Loucy (cell line): Measurements from ENCODE around the gene TMEM258.

ENCODE experiments used
- EZH2phosphoT487 ChIP-seq: fragments of 200-600 bp; IDR thresholded peaks from 2 replicates; pipeline ENCODE4 v1.6.1; 2018; ENCODE audit warnings: antibody characterized with exemption, mild to moderate bottlenecking, moderate library complexity, borderline replicate concordance
- TF ChIP-seq, protein P1 (sequence below): fragments of 200-600 bp; sonication (generic); conservative IDR thresholded peaks from 2 replicates; pipeline ENCODE4 v1.5.1; 2014; ENCODE audit warnings: mild to moderate bottlenecking, antibody characterized with exemption, low read length

DNA sequence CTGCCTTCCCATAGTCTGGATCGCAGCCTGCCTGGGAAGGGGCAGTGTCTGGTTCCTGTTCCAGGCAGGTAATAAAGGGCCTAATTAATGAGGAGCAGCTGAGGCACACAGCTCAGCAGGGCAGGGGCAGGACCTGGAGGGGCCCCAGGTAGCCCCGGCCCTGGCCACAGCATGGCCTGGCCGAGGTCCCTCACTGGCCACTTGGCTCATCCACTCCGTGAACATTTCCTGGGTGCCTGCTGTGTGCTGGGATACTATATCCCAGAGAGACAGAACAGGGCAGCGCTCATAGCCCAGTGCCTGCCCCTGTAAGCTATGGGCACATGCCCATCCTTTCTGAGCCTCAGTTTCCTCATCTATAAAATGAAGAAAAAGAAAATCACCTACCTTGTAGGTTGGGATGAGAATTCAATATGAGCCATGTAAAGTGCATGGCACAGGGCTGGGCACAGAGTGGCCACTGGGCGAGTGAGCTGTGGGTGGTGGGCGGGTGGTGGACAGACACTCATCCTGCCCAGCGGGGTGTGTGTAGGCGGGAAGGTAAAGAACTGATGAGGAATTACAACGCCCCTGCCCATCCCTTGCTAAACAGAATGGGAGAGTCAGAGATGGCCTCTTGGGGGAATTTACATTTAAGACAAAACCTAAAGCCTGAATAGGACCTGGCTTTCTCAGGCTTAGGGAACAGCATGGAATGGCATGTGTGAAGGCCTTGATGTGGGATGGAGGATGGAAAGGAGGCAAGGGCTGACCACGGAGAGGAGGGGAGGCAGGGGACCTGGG is 30.8 kb downstream of the TMEM258 start:
- TF ChIP-seq, protein P1, sequence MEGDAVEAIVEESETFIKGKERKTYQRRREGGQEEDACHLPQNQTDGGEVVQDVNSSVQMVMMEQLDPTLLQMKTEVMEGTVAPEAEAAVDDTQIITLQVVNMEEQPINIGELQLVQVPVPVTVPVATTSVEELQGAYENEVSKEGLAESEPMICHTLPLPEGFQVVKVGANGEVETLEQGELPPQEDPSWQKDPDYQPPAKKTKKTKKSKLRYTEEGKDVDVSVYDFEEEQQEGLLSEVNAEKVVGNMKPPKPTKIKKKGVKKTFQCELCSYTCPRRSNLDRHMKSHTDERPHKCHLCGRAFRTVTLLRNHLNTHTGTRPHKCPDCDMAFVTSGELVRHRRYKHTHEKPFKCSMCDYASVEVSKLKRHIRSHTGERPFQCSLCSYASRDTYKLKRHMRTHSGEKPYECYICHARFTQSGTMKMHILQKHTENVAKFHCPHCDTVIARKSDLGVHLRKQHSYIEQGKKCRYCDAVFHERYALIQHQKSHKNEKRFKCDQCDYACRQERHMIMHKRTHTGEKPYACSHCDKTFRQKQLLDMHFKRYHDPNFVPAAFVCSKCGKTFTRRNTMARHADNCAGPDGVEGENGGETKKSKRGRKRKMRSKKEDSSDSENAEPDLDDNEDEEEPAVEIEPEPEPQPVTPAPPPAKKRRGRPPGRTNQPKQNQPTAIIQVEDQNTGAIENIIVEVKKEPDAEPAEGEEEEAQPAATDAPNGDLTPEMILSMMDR, result no peak
- no peak for TF ChIP-seq EZH2phosphoT487
